K562 (cell line): Measurements from ENCODE around the gene GNRH2. TPM values are rescaled to one million over a fixed set of nuclear protein-coding genes. Genes with fewer than 3 reads are reported as not detected.
"Not testable (repeated sequence)": the region's sequence is repeated elsewhere in the genome, so short reads cannot be mapped to it uniquely, and the experiment has no call there.

ENCODE experiments used
- ATAC-seq: fragments of 200-7000 bp; cut with Tn5 transposase; 3 replicates; pipeline ENCODE4 v1.9.1; 2020; ENCODE audit warnings: moderate library complexity
- BruUV-seq: library from RNA; stranded (reverse); fragments of 400-500 nt; replicated peaks from 2 replicates; lab custom pipeline; 2021; lab: Mats Ljungman, UMichigan
- CTCF ChIA-PET: fragments of 300-600 bp; formaldehyde crosslinking; extraction: SDS; loops from one replicate; lab custom pipeline; 2021; ENCODE audit warnings: low intra/inter-chr PET ratio; lab: Yijun Ruan, JAX
- POLR2A ChIA-PET: fragments of 300-600, 350-650 bp; sonication (Branson Sonifier 250); formaldehyde crosslinking; extraction: SDS; loops from one replicate; lab custom pipeline; 2021; ENCODE audit warnings: antibody characterized with exemption, inconsistent platforms; lab: Yijun Ruan, JAX
- DNase-seq, 4 experiments: peaks; one replicate each; pipeline versions ENCODE4 v3.0.0 to v3.0.0-alpha.2; 2011 to 2018; ENCODE audit warnings: low spot score in 3 of 4, mixed read lengths in 3 of 4; ENCODE audit errors: extremely low read depth in 1 of 4
- FAIRE-seq: peaks from 2 replicates; lab custom pipeline; 2011; peaks lifted over from hg19 to GRCh38; lab: Jason Lieb, UNC
- H2AFZ ChIP-seq: 2 replicates; pipeline ENCODE4 v1.6.0; 2011; ENCODE audit warnings: low read depth, low read length, control low read depth, inconsistent platforms
- H3K27ac ChIP-seq: fragments of 200-600 bp; 3 replicates; pipeline ENCODE4 v1.8.0; 2011; ENCODE audit warnings: low read depth, mild to moderate bottlenecking, control low read depth, inconsistent platforms, low read length, moderate library complexity, mixed read lengths; ENCODE audit errors: extremely low read depth
- H3K27me3 ChIP-seq, 2 experiments: fragments of 300-600 bp in 1 of 2; 2 replicates in 1 of 2; 3 replicates in 1 of 2; pipeline versions ENCODE4 v1.6.0 to v1.8.0; 2011; ENCODE audit warnings: inconsistent platforms in 2 of 2, low read length in 2 of 2, mild to moderate bottlenecking in 1 of 2, mixed read lengths in 1 of 2, moderate library complexity in 1 of 2; ENCODE audit not compliant: control insufficient read depth in 2 of 2, insufficient read depth in 2 of 2
- H3K36me3 ChIP-seq: fragments of 300-600 bp; 3 replicates; pipeline ENCODE4 v1.8.0; 2011; ENCODE audit warnings: mild to moderate bottlenecking, low read length, inconsistent platforms; ENCODE audit not compliant: control insufficient read depth, insufficient read depth
- H3K4me1 ChIP-seq, 2 experiments: fragments of 200-600 bp in 1 of 2; replicated peaks in 1 of 2; 2 replicates in 1 of 2; 3 replicates in 1 of 2; pipeline versions ENCODE4 v1.5.1 to v1.8.0; 2011; ENCODE audit warnings: inconsistent platforms in 2 of 2, low read length in 2 of 2, mild to moderate bottlenecking in 1 of 2, mixed read lengths in 1 of 2, moderate library complexity in 1 of 2; ENCODE audit not compliant: control insufficient read depth in 2 of 2, insufficient read depth in 2 of 2
- H3K4me2 ChIP-seq: 2 replicates; pipeline ENCODE4 v1.6.1; 2011; ENCODE audit warnings: low read length, control low read depth, inconsistent platforms, mixed read lengths; ENCODE audit not compliant: insufficient read depth
- H3K4me3 ChIP-seq: fragments of 200-600 bp; sonication (generic), shearing (Covaris generic); 2 replicates; pipeline ENCODE4 v1.5.1; 2016; ENCODE audit warnings: control low read depth, inconsistent platforms
- H3K79me2 ChIP-seq: fragments of 200-600 bp; 3 replicates; pipeline ENCODE4 v1.8.0; 2011; ENCODE audit warnings: low read length, inconsistent platforms; ENCODE audit not compliant: control insufficient read depth, insufficient read depth
- H3K9ac ChIP-seq, 2 experiments: 2 replicates each; pipeline versions ENCODE4 v1.6.0 to v1.6.1; 2011; ENCODE audit warnings: low read depth in 2 of 2, low read length in 2 of 2, control low read depth in 1 of 2, inconsistent platforms in 1 of 2, mild to moderate bottlenecking in 1 of 2, mixed read lengths in 1 of 2; ENCODE audit not compliant: insufficient read depth in 1 of 2
- H3K9me1 ChIP-seq: one replicate; pipeline ENCODE4 v1.6.0; 2011; ENCODE audit warnings: inconsistent platforms, mild to moderate bottlenecking, low read length, moderate library complexity; ENCODE audit not compliant: control insufficient read depth, insufficient read depth
- H3K9me3 ChIP-seq: replicated peaks from 2 replicates; pipeline ENCODE4 v1.5.1; 2011; ENCODE audit warnings: low read depth, low read length, inconsistent platforms; ENCODE audit not compliant: control insufficient read depth, insufficient read depth
- H4K20me1 ChIP-seq: replicated peaks from 2 replicates; pipeline ENCODE4 v1.6.1; 2011; ENCODE audit warnings: low read length, inconsistent platforms, mixed read lengths; ENCODE audit not compliant: control insufficient read depth, insufficient read depth
- ATF3 ChIP-seq, 2 experiments: fragments of 450-650 bp in 1 of 2; sonication (generic) in 1 of 2; formaldehyde crosslinking in 1 of 2; IDR thresholded peaks in 1 of 2; conservative IDR thresholded peaks in 1 of 2; 2 replicates each; pipeline versions ENCODE4 v1.6.1 to v1.8.1; 2016 to 2023; ENCODE audit warnings: mild to moderate bottlenecking in 2 of 2, moderate library complexity in 2 of 2, inconsistent platforms in 1 of 2, missing genetic modification reagents in 1 of 2
- CEBPG ChIP-seq, 3 experiments: fragments of 200-800 bp in 1 of 3; sonication (Bioruptor generic) in 1 of 3; sonication (generic) in 1 of 3; formaldehyde crosslinking in 1 of 3; IDR thresholded peaks in 2 of 3; conservative IDR thresholded peaks in 1 of 3; 2 replicates each; pipeline versions ENCODE4 v1.6.1 to v1.8.0; 2016 to 2022; ENCODE audit warnings: missing compliant biosample characterization in 2 of 3, missing genetic modification characterization in 2 of 3, mild to moderate bottlenecking in 1 of 3, missing genetic modification reagents in 1 of 3
- MEIS2 ChIP-seq: fragments of 450-650 bp; IDR thresholded peaks from 2 replicates; pipeline ENCODE4 v1.6.1; 2014; ENCODE audit warnings: mild to moderate bottlenecking; ENCODE audit not compliant: partially characterized antibody
- MXI1 ChIP-seq: IDR thresholded peaks from 2 replicates; pipeline ENCODE4 v1.6.1; 2011; ENCODE audit warnings: low read depth, mild to moderate bottlenecking, improper control_type of control experiment, low read length
- NRF1 ChIP-seq, 2 experiments: fragments of 450-650 bp; IDR thresholded peaks in 1 of 2; conservative IDR thresholded peaks in 1 of 2; 2 replicates each; pipeline ENCODE4 v1.6.1; 2014; ENCODE audit warnings: mild to moderate bottlenecking in 2 of 2
- SPI1 ChIP-seq: IDR thresholded peaks from 2 replicates; pipeline ENCODE4 v1.6.1; 2011; ENCODE audit warnings: low read depth, low read length, control low read depth, borderline replicate concordance
- TSC22D4 ChIP-seq: fragments of 450-650 bp; IDR thresholded peaks from 2 replicates; pipeline ENCODE4 v1.6.1; 2016; ENCODE audit warnings: missing genetic modification characterization, missing biosample characterization, control low read depth
- WGBS: fragments of 100-300 bp; shearing (Covaris generic); methylation state at CpG from one replicate; pipeline ENCODE4 v1.1.6; 2016; ENCODE audit warnings: low coverage, mixed read lengths; ENCODE audit not compliant: insufficient coverage; ENCODE audit errors: missing lambda C conversion rate; 5-methylcytosine and 5-hydroxymethylcytosine counted together
- in situ Hi-C: fragments of 300-500 bp; cut with MboI; formaldehyde crosslinking; loops from 4 replicates; pipeline ENCODE4 v1.15.0; 2018; ENCODE audit warnings: inconsistent platforms, mixed read lengths
- intact Hi-C: fragments of 100-400 bp; cut with micrococcal nuclease; formaldehyde crosslinking; loops from 2 replicates; pipeline ENCODE4 v1.14.2; 2022
- polyA plus RNA-seq, 8 experiments: library from polyadenylated mRNA; depleted of rRNA in 4 of 8; stranded (reverse) in 5 of 8; unstranded in 3 of 8; fragments of >200 nt; fragmentation: Nextera tagmentation in 2 of 8; fragmentation: Illumina TruSeq in 1 of 8; extraction: Ambion mirVana in 2 of 8; extraction: Trizol in 1 of 8; gene quantifications; 2 replicates each; pipeline versions ENCODE4 v1.2.1 to v1.2.3, GENCODE V29; 2011 to 2014; ENCODE audit warnings: inconsistent platforms in 1 of 8, missing spikeins in 1 of 8
- total RNA-seq, 7 experiments: library from RNA; depleted of rRNA in 6 of 7; stranded (reverse); fragments of >200 nt in 6 of 7; fragmentation: Illumina TruSeq in 2 of 7; extraction: Trizol in 2 of 7; gene quantifications; 2 replicates each; pipeline versions ENCODE4 v1.2.1 to v1.2.3, GENCODE V29; 2011 to 2021; ENCODE audit warnings: low replicate concordance in 1 of 7

Gene GNRH2
- total and polyA plus RNA-seq, 9 of the 15 experiments (the other 6 are each of a cell fraction or from before 2014, with no cell fraction given), result 0.11 to 0.50 (median 0.24) TPM; not detected in 5

GRCh38 chr20:3073251-3073643 is 29.8 kb downstream of the GNRH2 start:
- H4K20me1 ChIP-seq; H3K9me1 ChIP-seq; H2AFZ ChIP-seq; DNase-seq; H3K27ac ChIP-seq; H3K9me3 ChIP-seq; H3K9ac ChIP-seq; ATAC-seq; CTCF ChIA-PET; H3K4me3 ChIP-seq; H3K36me3 ChIP-seq; H3K27me3 ChIP-seq; H3K4me2 ChIP-seq; H3K79me2 ChIP-seq; POLR2A ChIA-PET; FAIRE-seq; in situ Hi-C loops; intact Hi-C loops; BruUV-seq; TF ChIP-seq ATF3 (CRISPR knock-in tag; conservative IDR thresholded peaks at IDR 0.05): not testable (repeated sequence)
- H3K4me1 ChIP-seq, result peaks cover 15 to 17% of the 10 kb centered on the region in 2 experiments; a peak in 4 of 5 replicates
- WGBS, result 42% methylated on average over 8 of the region's 8 CpGs
- TF ChIP-seq CEBPG (CRISPR knock-in tag; IDR thresholded peaks at IDR 0.05), result peak; percentile 60; the same call in 1 of the 2 replicates
- TF ChIP-seq CEBPG (tag; conservative IDR thresholded peaks at IDR 0.05 in 1 of 2, IDR thresholded peaks at IDR 0.05 in 1 of 2), result peak in 1 of 2 experiments; percentile 57; a peak in 2 of 4 replicates
- peak; percentile 50 for TF ChIP-seq ATF3 (IDR thresholded peaks at IDR 0.05)

- Histone ChIP-seq H3K9me1 (no peaks in the 10 kb centered on the region), H3K4me3 (no peak overlapping the region), H3K9me3 (no peaks in the 10 kb centered on the region), H3K4me1 (peaks cover 17 to 18% of the 10 kb centered on the region in 2 experiments; a peak in 4 of 5 replicates), H3K27ac (no peak overlapping the region), H3K9ac (no peak overlapping the region), H3K36me3 (no peaks in the 10 kb centered on the region), H4K20me1 (no peaks in the 10 kb centered on the region), H3K79me2 (no peaks in the 10 kb centered on the region), H3K4me2 (no peak overlapping the region)
- DNase-seq (no peak), ATAC-seq (no peak), FAIRE-seq (no peak)
- in situ Hi-C loops (no loop called here), intact Hi-C loops (no loop called here)
- WGBS, result 22% methylated on average over 5 of the region's 6 CpGs
- ChIA-PET POLR2A (no interaction called here), CTCF (no interaction called here)
- TF ChIP-seq MEIS2 (no peak), SPI1 (peak; percentile 84; the same call in 1 of the 2 replicates), TSC22D4 (no peak), MXI1 (no peak), NRF1 (conservative IDR thresholded peaks at IDR 0.05 in 1 of 2, IDR thresholded peaks at IDR 0.05 in 1 of 2) (0 out of 4 replicates have a peak, but pooled peaks of 1 of the 2 experiments have one; percentile 15)
- TF ChIP-seq, all 486 proteins: peak for 2
- H2AFZ ChIP-seq, result no peak overlapping the region
- no TSS peak for BruUV-seq
- H3K27me3 ChIP-seq, result no peaks in the 10 kb centered on the region
Observed at GRCh38 chr20:3074812-3075211, 31.4 kb downstream of the GNRH2 start.

GRCh38 chr20:3075315-3075714 is 31.9 kb downstream of the GNRH2 start:
- H4K20me1 ChIP-seq, H3K4me2 ChIP-seq, H3K9ac ChIP-seq, H3K36me3 ChIP-seq, ATAC-seq, intact Hi-C loops, H3K4me3 ChIP-seq, H3K9me1 ChIP-seq, H2AFZ ChIP-seq, H3K79me2 ChIP-seq, H3K27me3 ChIP-seq, BruUV-seq, H3K27ac ChIP-seq, DNase-seq, H3K9me3 ChIP-seq, POLR2A ChIA-PET, FAIRE-seq, in situ Hi-C loops, CTCF ChIA-PET: not testable (repeated sequence)
- H3K4me1 ChIP-seq, result peaks cover 17 to 18% of the 10 kb centered on the region in 2 experiments; a peak in 4 of 5 replicates
- WGBS, result 70% methylated on average over 6 of the region's 6 CpGs
